ENCODE results near the gene ORM1.
"Not testable (repeated sequence)": the region's sequence is repeated elsewhere in the genome, so short reads cannot be mapped to it uniquely, and the experiment has no call there.

ORM1 gene

DNA sequence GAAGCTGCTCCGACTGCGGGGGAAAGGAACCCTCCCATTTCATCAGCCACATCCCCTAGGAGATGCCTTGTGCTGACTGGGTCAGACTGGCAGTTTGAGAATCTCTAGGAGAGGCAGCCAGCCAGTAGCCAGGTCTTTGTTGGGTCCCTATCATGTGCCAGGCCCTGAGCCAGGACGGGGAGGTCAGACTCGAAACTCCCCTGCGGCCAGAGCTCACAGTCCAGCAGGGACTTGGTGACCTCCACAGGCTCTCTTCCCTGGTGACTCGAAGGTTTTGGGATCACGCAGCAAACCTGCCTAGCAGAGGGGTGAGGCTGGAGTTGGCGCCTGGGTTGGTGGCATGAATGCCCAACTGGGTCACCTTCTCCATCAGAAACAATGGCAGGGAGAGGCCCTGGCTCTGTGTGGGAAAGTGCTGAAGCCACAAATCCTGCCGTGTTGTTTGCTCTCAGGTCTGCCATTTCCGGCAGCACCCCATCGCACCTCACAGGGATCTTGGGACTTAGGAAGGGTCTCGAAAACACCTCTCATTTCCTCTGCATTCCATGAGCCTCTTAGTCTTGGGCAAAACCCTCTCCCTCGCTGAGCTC is 14.4 kb upstream of the ORM1 start:
- DNase-seq: no peak

DNA sequence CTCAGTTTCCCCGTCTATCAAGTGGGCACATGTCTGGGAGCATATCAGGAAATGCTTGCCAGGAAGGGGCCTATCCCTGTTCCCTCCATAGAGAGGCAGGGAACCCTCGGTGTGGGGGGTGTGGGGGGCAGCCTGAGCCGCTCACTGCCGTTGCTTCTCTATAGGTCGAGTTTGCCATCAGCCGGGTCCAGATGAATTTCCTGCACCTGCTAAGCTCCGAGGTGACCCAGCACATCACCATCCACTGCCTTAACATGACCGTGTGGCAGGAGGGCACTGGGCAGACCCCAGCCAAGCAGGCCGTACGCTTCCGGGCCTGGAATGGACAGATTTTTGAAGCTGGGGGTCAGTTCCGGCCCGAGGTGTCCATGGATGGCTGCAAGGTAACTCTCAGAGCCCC is 13.8 kb upstream of the ORM1 start:
- no peak for DNase-seq

DNA sequence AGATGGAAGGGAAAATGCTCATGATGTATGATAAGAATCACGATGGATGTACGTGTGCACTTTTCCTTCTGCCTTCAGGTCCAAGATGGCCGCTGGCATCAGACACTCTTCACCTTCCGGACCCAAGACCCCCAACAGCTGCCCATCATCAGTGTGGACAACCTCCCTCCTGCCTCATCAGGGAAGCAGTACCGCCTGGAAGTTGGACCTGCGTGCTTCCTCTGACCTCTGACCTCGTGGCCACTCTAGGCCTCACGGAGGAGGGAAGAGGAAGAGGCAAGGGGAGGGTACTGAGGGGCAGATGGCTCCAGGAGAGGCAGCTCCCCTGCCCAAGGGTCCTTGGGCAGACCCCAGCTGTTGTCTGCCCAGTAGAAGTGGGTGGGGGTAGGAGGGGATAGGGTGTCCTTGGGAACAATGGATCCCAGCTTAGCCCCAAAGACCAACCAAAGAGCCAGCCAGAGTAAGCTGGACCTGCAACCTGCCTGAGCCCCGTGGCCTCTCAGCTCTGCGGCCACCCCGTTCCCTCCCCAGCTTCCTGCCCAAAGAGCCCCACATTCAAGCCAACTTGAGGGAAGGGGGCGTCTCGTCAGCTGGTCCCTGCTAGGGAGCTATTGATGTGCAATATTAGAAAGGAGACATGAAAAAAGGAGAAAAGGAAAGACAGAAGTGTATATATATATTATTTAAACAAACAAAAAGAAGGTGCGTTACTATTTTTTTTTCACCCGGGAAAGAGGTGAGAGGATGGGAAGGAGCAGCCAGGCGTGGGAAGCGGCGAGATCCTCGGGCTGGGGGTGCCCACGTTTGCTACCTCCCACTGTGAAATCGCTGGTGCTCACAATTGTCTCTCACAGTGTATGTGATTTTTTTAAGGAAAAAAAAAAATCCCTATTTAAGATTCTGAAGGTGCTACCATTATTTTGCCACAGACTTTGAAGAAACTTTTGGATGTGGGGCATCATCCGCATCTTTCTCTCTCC is 12.1 kb upstream of the ORM1 start:
- DNase-seq: no peak

DNA sequence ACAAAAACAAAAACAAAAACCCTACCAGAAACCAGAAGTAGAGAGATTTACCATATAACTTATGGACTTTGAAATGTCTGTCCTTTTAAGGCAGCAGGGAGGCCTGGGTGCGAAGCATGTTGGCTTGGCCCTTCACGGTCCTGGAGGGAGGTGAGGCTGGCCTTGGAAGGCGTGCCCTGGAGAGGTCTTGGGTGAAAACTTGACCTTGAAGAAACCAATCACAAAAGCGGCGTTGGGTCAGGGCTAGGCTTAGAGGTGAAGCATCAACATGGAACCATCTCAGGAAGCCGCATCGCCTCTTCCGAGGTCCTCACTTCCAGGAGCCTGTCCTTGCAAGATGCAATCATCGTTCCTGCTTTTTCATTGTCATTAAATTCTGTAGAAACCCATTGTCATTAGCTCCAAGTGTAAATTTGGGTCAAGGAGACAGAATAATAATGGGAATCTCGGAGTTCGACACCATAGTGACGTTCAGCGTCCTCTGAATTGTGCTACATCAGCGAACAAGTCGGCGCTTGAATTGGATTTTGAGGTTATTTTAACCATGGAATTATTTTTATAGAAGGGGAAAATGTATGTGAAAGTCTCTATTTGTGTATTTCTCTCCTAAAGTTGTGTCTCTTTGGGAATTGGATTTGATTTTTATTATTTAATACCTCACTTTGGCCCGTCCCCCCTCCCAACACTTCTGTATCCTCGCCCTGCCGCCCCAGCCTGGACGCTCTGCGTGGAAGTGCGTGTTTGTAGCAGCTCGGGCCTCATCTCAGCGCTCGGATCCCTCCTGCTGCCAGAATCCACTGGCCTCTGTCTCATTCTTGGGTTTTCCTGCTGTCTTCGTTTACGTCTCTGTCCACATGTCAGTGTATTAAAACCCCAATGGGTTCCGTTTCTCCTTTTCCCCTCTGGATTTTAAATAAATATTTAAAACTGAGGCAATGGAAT is 11.1 kb upstream of the ORM1 start:
- DNase-seq: no peak

DNA sequence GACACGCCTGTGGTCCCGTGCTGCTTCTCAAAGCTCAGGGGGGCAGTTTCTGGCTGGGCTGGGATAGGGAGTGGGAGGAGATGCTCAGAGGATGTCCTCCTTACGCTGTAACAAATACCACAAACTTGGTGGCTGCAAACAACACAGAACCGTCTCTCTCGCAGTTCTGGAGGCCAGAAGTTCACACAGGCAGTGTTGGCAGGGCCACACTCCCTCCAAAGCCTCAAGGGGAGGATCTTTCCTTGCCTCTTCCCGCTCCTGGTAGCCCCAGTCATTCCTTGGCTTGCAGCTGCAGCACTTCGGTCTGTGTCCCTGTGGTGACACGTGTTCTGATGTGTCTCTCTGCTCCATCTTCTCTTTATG is 10.4 kb upstream of the ORM1 start:
- no peak for DNase-seq

DNA sequence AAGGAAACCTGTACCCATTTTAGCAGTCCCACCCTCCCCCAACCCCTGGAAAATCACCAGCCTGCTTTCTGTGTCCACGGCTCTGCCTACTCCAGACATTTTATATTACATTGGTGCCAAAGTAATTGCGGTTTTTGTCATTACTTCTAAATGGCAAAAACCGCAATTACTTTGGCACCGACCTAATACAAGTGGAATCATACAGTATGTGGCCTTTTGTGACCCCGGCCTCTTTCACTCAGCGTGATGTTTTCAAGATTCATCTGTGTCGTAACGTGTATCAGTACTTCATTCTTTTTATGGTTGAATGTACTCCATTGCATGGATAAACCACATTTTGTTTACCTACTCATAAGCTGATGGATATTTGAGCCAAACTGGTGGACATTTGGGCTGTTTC is 9.7 kb upstream of the ORM1 start:
- DNase-seq: no peak

DNA sequence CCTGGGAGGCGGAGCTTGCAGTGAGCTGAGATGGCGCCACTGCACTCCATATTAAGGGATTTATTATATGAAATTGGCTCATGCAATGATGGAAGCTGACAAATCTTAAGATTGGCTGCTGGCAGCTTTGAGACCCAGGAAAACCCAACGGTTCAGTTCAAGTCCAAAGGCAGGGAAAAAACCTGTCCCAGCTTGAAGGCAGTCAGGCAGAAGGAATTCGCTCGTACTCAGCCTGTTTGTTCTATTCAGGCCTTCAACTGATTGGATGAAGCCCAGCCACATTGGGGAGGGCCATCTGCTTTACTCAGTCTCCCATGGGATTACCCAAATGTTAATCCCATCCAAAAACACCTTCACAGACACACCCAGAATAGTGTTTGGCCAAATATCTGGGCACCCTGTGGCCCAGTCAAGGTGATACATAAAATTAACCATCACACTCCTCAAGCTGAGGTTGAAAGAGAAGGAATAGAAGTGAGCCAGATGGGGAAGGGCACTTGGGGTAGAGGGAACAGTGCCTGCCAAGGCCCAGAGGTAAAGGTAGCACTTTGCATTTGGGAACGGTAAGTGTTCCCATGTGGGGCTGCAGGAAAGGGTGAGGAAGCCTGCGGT is 8.5 kb upstream of the ORM1 start:
- no peak for DNase-seq

DNA sequence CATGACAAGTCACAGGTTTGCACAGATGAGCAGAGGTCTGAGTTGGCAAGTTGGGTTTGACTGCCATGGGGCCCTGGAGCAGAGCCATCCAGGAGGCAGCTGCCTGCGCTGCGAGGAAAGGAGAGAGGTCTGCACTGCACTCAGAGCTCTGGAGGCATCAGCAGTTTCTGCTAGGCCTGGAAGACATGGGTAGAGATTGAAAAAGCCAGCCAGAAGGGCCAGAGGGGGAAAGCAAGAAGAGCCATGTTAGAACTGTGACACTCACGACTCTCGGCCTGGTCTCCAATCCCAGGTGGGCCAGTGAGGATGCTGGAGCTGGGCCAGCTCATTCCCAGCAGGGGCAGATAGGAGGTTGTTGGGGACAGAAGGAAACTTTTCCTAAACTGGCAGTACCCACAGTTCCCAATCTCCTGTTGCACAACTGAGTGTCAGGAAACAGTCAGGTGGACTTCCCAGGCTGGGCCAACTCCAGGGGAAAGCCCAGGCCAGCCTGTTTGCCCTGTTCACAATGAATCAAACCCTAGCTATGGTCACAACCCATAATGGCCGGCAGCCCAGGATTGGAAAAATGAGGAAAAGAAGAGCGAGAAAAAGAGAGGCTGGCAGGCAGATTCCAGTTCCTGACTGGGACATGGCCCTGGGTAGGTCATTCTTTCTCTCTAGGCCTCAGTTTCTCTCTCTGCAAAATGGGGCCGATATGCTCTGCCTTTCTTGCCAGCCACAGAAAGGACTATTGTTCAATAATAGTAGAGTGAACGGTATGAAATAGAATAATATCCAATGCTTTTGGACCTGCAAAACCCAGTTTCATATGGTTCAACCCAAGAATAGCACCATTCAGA is 7.8 kb upstream of the ORM1 start:
- DNase-seq: no peak

DNA sequence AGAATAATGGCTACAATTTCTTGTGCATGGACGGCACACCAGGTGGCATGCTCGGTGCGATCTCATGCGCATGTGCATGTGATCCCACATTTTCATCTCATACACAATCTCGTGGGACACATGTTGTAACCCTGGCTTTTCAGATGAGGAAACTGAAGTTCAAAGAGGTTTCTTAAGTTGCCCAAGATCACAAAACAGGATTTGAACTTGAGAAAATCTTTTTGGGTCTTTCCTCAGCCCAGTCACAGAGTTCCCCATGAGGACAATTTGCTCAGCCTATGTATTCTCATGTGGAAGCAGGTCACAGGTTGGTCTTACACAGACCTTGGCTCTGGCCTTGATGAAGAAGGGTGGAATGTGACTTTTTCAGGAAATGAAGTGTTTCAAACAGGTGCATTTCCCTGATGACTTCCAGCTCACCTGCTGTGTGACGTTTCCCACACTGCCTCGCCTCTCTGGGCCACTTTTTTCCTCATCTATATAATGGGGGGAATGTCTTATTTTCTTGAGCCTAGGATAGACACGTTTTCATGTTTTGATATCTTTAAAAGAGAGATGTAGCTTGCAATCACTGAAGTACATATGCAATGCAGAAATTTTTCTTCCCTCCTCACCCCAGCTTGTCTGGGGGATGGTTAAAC is 7.1 kb upstream of the ORM1 start:
- no peak for DNase-seq

DNA sequence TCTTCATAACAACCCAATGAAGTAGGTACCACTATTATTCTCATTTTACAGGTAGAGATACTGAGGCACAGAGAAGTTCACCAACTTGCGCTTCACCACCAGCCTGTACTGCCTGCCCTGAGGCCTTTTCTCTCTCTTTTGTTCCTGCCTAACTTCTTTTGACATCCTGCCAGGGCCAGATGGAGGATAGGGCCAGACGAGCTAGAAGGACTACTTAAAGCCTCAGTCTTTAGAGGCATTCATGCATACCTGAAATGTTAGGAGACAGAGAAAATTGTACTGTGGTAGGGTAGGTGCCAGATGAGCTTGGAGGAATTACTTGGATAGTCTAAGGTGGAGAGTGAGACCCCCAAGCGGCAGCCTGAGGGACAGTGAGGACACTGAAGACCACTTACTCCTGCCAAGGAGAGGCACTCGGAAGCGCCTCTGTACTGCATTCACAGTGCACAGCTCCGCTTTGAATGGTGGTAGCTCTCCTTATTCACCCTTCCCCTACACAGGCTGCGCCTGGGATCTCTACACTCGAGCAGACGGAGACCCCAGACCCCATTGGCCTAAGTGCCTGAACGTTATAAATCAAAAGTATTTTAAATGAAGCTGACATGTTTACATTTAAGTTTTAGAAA is 6.2 kb upstream of the ORM1 start:
- no peak for DNase-seq

DNA sequence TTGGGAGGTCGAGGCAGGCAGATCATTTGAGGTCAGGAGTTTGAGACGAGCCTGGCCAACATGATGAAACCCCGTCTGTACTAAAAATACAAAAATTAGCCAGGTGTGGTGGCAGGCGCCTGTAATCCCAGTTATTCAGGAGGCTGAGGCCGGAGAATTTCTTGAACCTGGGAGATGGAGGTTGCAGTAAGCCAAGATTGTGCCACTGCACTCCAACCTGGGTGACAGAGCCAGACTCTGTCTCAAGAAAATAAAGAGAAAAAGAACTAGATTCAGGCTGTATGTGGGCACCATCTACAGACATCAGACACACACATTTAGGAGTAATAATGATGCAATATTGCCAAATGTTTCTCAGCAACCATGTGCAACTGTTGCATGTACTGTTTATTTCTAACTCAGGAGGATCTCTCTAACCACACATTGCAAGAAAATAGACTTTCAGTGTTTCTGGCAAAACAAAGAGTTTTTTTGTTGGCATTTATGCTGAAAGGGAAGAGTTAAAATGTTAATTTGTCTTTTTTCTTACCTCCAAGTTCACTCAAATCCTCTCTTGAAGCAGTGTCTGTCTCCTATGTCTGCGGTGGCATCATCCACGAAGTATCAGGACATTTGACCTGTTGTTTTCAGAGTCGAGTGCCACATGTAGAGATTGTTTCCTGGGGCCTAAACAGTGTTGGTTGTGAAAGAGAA is 5.1 kb upstream of the ORM1 start:
- DNase-seq: no peak

DNA sequence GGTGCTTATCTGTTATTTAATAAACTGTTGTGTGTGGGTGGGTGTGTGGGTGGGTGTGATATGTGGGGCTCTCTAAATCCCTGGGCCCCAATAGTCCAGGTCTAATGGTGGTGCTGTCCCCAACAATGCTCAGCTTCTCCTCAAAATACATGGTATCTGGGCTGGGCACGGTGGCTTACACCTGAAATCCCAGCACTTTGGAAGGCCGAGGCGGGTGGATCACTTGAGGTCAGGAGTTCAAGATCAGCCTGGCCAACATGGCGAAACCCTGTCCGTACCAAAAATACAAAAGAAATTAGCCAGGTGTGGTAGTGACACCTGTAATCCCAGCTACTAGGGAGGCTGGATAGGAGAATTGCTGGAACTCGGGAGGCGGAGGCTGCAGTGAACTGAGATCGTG is 4.5 kb upstream of the ORM1 start:
- DNase-seq: no peak

DNA sequence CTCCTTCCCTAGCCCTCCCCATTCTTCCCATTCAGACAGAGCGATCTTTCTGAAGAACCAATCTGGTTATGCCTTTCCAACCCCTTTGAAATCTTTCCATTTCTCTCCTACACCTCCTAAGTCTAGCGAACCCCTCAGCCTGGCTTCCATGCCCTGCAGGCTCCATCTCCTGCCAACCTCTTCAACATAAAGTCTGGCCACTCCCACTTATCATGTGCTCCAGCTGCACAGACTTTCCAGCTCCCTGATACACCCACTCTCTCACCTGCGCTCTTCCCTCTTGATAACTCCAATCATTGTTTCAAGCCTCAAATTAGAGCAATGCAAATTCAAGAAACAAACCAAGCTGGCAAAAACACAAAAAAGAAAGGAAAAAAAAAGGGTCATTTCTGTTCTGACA is 3.8 kb upstream of the ORM1 start:
- DNase-seq: no peak

DNA sequence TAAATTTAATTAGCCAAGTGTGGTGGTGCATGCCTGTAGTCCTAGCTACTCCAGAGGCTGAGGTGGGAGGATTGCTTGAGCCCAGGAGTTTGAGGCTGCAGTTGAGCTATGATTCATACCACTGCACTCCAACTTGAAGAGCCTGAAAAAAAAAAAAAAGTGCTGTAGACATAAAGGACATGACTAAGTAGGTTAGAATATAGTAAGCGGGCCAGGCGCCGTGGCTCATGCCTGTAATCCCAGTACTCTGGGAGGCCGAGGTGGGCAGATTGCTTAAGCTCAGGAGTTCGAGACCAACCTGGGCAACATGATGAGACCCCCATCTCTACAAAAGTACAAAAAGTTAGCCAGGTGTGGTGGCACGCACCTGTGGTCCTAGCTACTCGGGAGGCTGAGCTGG is 2.2 kb upstream of the ORM1 start:
- DNase-seq: not testable (repeated sequence)

DNA sequence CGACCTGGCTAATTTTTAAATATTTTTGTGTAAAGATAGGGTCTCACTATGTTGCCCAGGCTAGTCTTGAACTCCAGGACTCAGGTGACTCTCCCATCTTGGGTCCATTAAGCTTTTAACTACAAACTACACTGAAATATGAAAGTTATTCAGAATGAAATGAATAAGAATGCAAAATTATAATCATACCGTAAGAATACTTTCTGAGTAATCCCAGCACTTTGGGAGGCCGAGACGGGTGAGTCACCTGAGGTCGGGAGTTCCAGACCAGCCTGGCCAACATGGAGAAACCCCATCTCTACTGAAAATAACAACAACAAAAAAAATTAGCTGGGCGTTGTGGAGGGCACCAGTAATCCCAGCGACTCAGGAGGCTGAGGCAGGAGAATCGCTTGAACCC is 1.1 kb upstream of the ORM1 start:
- DNase-seq: no peak

DNA sequence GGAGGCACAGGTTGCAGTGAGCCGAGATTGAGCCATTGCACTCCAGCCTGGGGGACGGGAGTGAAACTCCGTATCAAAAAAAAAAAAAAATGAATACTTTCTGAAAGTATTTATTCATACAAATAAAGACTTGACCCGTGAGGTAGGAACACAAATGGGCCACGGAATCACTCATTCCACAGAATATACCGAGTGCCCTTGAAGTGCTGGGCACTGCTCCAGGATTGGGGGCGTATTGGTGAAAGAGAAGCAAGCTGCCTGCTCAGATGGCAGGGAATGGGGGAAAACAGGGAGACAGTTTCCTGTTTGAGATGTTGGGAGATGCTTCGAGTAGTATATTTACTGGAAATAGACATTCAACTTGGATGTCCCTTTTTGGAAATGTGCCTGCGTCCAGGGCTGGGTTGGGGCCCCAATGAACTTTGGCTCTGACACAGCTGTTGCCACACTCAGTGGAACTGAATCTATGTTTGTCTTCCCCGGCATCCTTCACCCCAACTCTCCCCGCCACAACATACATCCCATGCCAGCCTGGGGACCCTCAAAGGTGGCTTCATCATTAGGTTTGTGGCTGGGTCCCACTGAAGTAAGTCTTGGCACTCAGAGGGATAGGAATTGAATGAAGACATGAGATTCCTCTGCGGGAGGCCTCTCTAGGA is 609 bp upstream of the ORM1 start:
- not testable (repeated sequence) for DNase-seq

DNA sequence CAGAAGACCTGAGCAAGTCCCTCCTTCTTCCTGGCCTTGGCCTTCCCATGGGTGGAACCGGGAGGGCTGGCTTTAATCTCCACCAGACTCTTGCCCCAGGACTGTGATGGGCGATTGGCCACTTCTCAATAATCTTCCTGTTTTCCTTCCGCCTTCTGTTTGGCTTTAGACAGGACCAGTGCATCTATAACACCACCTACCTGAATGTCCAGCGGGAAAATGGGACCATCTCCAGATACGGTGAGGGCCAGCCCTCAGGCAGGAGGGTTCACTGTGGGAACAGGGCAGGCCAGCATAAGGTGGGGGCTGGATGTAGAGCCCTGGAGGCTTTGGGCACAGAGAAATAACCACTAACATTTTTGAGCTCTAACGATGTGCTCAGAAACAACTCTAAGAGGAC is 951 bp downstream of the ORM1 start:
- DNase-seq: not testable (repeated sequence)

DNA sequence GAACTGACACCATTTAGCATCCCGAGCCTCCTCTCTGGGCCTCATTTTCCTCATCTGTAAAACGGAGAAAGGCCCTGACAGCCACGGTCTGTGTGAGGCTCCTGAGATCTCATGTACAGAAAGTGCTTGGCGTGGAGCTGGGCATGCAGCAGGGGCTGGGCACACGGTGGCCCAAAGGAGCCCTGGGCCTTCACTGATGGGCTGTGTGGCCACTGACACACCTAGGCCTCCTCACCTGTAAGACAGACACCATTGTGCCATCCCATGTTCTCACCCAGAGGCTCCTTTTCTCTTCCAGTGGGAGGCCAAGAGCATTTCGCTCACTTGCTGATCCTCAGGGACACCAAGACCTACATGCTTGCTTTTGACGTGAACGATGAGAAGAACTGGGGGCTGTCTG is 1.6 kb downstream of the ORM1 start:
- DNase-seq: no peak

DNA sequence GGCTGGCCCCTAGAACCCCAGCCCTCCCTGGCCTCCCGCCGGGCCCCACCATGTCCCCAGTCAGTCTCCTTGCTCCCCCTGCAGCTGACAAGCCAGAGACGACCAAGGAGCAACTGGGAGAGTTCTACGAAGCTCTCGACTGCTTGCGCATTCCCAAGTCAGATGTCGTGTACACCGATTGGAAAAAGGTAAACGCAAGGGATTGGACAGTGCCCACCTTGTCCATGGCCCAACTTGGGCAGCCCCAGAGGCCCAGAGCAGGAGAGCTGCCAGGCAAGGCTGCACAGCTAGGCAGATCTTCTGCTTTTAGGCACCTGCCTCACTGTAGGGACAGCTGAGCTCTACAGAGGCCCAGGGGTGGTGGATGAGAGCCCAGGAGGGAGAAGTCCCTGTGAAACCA is 2.1 kb downstream of the ORM1 start:
- DNase-seq: not testable (repeated sequence)
